Measurements from ENCODE around the gene KRTAP10-12.

KRTAP10-12 gene

GRCh38 chr21:44727757-44728156 is 30.8 kb downstream of the KRTAP10-12 start:
- no peak overlapping the region for H3K4me3 Mint-ChIP-seq
- no peak for DNase-seq
- no peak for TF ChIP-seq CTCF (IDR thresholded peaks at IDR 0.05)
- peaks cover 43% of the 10 kb centered on the region for H3K4me1 Mint-ChIP-seq
- H3K36me3 Mint-ChIP-seq (ENCODE audit: low read depth), result peaks cover 11% of the 10 kb centered on the region
- H3K9me3 Mint-ChIP-seq, result peaks cover 20% of the 10 kb centered on the region
- H3K27ac Mint-ChIP-seq, result peak overlapping the region; percentile 72
- peaks cover 35% of the 10 kb centered on the region for H3K27me3 Mint-ChIP-seq (ENCODE audit: low read depth, poor library complexity)

- H3K36me3 Mint-ChIP-seq (ENCODE audit: low read depth), result peaks cover 11% of the 10 kb centered on the region
- H3K27me3 Mint-ChIP-seq (ENCODE audit: low read depth, poor library complexity), result peaks cover 32% of the 10 kb centered on the region
- TF ChIP-seq CTCF (IDR thresholded peaks at IDR 0.05), result no peak
- peaks cover 20% of the 10 kb centered on the region for H3K9me3 Mint-ChIP-seq
- H3K4me3 Mint-ChIP-seq, result no peak overlapping the region
- no peak overlapping the region for H3K27ac Mint-ChIP-seq
- no peak for DNase-seq
- H3K4me1 Mint-ChIP-seq, result peaks cover 43% of the 10 kb centered on the region
Measured at GRCh38 chr21:44728716-44729115, 31.7 kb downstream of the KRTAP10-12 start.

GRCh38 chr21:44729336-44730027 is 32.5 kb downstream of the KRTAP10-12 start:
- Mint-ChIP-seq H3K27me3 (ENCODE audit: low read depth, poor library complexity) (peaks cover 28% of the 10 kb centered on the region), H3K27ac (no peak overlapping the region), H3K4me3 (no peak overlapping the region), H3K4me1 (peaks cover 37% of the 10 kb centered on the region), H3K9me3 (peaks cover 20% of the 10 kb centered on the region), H3K36me3 (ENCODE audit: low read depth) (peaks cover 11% of the 10 kb centered on the region)
- no peak for DNase-seq
- TF ChIP-seq CTCF (IDR thresholded peaks at IDR 0.05), result no peak

- no peak for TF ChIP-seq CTCF (IDR thresholded peaks at IDR 0.05)
- H3K27me3 Mint-ChIP-seq (ENCODE audit: low read depth, poor library complexity), result peaks cover 26% of the 10 kb centered on the region
- H3K36me3 Mint-ChIP-seq (ENCODE audit: low read depth), result peaks cover 11% of the 10 kb centered on the region
- H3K4me3 Mint-ChIP-seq, result no peak overlapping the region
- DNase-seq, result no peak
- no peak overlapping the region for H3K27ac Mint-ChIP-seq
- H3K9me3 Mint-ChIP-seq, result peaks cover 20% of the 10 kb centered on the region
- peaks cover 35% of the 10 kb centered on the region for H3K4me1 Mint-ChIP-seq
Measured at GRCh38 chr21:44730028-44730395, 33.0 kb downstream of the KRTAP10-12 start.

- Mint-ChIP-seq H3K4me3 (no peak overlapping the region), H3K36me3 (ENCODE audit: low read depth) (peaks cover 11% of the 10 kb centered on the region), H3K27me3 (ENCODE audit: low read depth, poor library complexity) (peaks cover 21% of the 10 kb centered on the region), H3K9me3 (peaks cover 20% of the 10 kb centered on the region), H3K4me1 (peaks cover 44% of the 10 kb centered on the region), H3K27ac (peak overlapping the region; percentile 70)
- no peak for TF ChIP-seq CTCF (IDR thresholded peaks at IDR 0.05)
- DNase-seq, result no peak
Measured at GRCh38 chr21:44730951-44731579, 34.1 kb downstream of the KRTAP10-12 start.

GRCh38 chr21:44732263-44732662 is 35.3 kb downstream of the KRTAP10-12 start:
- no peak for TF ChIP-seq CTCF (IDR thresholded peaks at IDR 0.05)
- H3K9me3 Mint-ChIP-seq, result peaks cover 20% of the 10 kb centered on the region
- H3K27ac Mint-ChIP-seq, result no peak overlapping the region
- H3K4me1 Mint-ChIP-seq, result peaks cover 56% of the 10 kb centered on the region
- no peak for DNase-seq
- H3K27me3 Mint-ChIP-seq (ENCODE audit: low read depth, poor library complexity), result peaks cover 18% of the 10 kb centered on the region
- H3K4me3 Mint-ChIP-seq, result no peak overlapping the region
- H3K36me3 Mint-ChIP-seq (ENCODE audit: low read depth), result peaks cover 11% of the 10 kb centered on the region

All from nephron progenitor cell (in vitro differentiated cells).